HEK293T (cell line): ENCODE results near the gene GALC.

ENCODE experiments used
- CTCF ChIA-PET: fragments of 350-600 bp; formaldehyde crosslinking; extraction: SDS; loops from one replicate; lab custom pipeline; 2021; ENCODE audit warnings: antibody characterized with exemption, inconsistent platforms; lab: Yijun Ruan, JAX
- POLR2A ChIA-PET: fragments of 350-600 bp; formaldehyde crosslinking; extraction: SDS; loops from one replicate; lab custom pipeline; 2020; ENCODE audit warnings: antibody characterized with exemption, inconsistent platforms; lab: Yijun Ruan, JAX
- DNase-seq: peaks from one replicate; pipeline ENCODE4 v3.0.0; 2012; ENCODE audit warnings: mixed read lengths; ENCODE audit errors: extremely low spot score
- ARNT ChIP-seq: fragments of 450-650 bp; IDR thresholded peaks from 2 replicates; pipeline ENCODE4 v1.6.1; 2017; ENCODE audit warnings: mild to moderate bottlenecking
- BHLHE40 ChIP-seq: fragments of 450-650 bp; IDR thresholded peaks from 2 replicates; pipeline ENCODE4 v1.6.1; 2016; ENCODE audit warnings: mild to moderate bottlenecking, moderate library complexity, borderline replicate concordance
- CTBP1 ChIP-seq: fragments of 450-650 bp; IDR thresholded peaks from 2 replicates; pipeline ENCODE4 v1.6.1; 2016; ENCODE audit warnings: borderline replicate concordance
- ELF4 ChIP-seq: fragments of 450-650 bp; IDR thresholded peaks from 2 replicates; pipeline ENCODE4 v1.6.1; 2017; ENCODE audit warnings: antibody characterized with exemption
- FOXA1 ChIP-seq: fragments of 450-650 bp; IDR thresholded peaks from 2 replicates; pipeline ENCODE4 v1.6.1; 2016; ENCODE audit warnings: mild to moderate bottlenecking
- FOXK2 ChIP-seq: fragments of 450-650 bp; IDR thresholded peaks from 2 replicates; pipeline ENCODE4 v1.6.1; 2016; ENCODE audit warnings: mild to moderate bottlenecking
- FOXM1 ChIP-seq: fragments of 450-650 bp; IDR thresholded peaks from 2 replicates; pipeline ENCODE4 v1.6.1; 2017; ENCODE audit warnings: mild to moderate bottlenecking, borderline replicate concordance
- HDGF ChIP-seq: fragments of 450-650 bp; IDR thresholded peaks from 2 replicates; pipeline ENCODE4 v1.6.1; 2017; ENCODE audit warnings: antibody characterized with exemption, borderline replicate concordance
- L3MBTL2 ChIP-seq: fragments of 450-650 bp; conservative IDR thresholded peaks from 2 replicates; pipeline ENCODE4 v1.6.1; 2016; ENCODE audit warnings: mild to moderate bottlenecking
- LEF1 ChIP-seq: fragments of 450-650 bp; IDR thresholded peaks from 2 replicates; pipeline ENCODE4 v1.6.1; 2017; ENCODE audit warnings: mild to moderate bottlenecking, borderline replicate concordance
- NFRKB ChIP-seq: fragments of 450-650 bp; IDR thresholded peaks from 2 replicates; pipeline ENCODE4 v1.6.1; 2016; ENCODE audit warnings: mild to moderate bottlenecking, moderate library complexity
- SP1 ChIP-seq: fragments of 450-650 bp; IDR thresholded peaks from 2 replicates; pipeline ENCODE4 v1.6.1; 2017
- SUZ12 ChIP-seq: fragments of 450-650 bp; IDR thresholded peaks from 2 replicates; pipeline ENCODE4 v1.6.1; 2016; ENCODE audit warnings: mild to moderate bottlenecking
- TARDBP ChIP-seq: fragments of 450-650 bp; IDR thresholded peaks from 2 replicates; pipeline ENCODE4 v1.6.1; 2016
- ZNF384 ChIP-seq: fragments of 450-650 bp; IDR thresholded peaks from 2 replicates; pipeline ENCODE4 v1.6.1; 2016
- TF ChIP-seq, protein P1 (sequence below): fragments of 450-650 bp; IDR thresholded peaks from 2 replicates; pipeline ENCODE4 v1.6.1; 2016

Gene GALC

DNA sequence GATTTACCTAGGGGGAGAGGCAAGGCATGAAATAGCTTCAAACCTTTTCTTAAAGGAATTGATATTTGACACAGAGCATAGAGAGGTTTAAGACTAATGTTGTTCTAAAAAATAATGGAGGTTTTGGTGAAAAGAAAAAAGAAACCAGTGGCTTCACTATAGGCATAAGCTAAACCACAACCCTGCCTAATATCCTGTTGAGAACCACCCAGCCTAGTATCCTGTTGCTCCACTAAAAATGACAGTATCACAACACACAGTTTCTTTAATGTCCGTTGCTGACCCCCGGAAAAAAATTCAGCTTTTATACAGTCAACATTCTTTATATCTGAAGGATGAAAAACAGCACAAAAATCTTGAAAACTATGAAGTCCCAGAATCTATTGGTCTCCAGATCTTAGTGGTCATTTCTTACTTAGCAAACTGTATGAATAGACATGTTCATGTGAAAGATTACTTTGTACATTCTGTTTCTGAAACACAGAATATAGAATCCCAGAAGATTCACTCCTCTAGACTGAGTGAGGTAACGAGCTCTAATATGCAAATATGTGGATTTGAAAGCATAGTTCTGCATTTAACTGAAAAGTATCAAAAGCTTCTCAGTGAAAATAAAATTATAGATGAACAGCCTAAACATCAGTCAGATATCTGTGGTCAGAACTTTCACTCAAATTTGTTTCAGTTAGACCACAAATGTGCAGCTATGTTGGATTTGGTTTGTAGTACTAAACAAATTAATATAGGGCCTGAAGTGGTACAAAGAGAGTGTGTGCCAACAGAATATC, 40.5 kb downstream of the GALC start:
- no peak for DNase-seq

DNA sequence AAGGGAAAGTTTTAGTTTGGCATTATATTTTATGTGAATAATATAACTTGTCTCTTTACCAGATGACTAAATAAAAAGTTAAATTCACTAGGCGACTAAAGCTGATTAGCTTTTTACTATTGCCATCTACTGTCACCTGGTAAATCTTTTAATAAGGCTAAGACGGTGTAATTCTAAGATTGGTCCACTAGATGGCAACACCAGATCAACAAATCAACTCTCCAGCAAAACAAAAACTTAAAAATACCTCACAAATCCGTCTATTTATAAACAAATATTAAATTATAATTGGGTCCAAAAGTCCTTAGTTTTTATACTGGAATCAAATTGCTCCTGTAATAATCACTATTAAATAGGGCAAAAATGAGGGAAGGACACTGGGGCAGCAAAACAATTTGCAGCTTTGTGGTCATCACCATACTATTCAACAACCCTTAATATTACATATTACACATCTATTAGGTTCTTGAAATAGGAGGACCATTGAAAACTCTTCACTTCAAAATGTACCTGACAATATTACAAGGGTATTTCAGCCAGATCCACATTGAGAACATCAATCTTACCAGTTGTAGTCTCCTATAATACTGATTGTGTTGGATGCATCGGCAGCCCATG, 47.9 kb downstream of the GALC start:
- TF ChIP-seq ZNF384, result no peak
- TF ChIP-seq LEF1, result no peak
- TF ChIP-seq NFRKB, result no peak
- TF ChIP-seq, protein P1, sequence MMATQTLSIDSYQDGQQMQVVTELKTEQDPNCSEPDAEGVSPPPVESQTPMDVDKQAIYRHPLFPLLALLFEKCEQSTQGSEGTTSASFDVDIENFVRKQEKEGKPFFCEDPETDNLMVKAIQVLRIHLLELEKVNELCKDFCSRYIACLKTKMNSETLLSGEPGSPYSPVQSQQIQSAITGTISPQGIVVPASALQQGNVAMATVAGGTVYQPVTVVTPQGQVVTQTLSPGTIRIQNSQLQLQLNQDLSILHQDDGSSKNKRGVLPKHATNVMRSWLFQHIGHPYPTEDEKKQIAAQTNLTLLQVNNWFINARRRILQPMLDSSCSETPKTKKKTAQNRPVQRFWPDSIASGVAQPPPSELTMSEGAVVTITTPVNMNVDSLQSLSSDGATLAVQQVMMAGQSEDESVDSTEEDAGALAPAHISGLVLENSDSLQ, result no peak
- TF ChIP-seq CTBP1, result no peak
- no peak for TF ChIP-seq ELF4
- TF ChIP-seq FOXM1, result no peak
- TF ChIP-seq ARNT, result no peak
- ChIA-PET CTCF (interaction anchor here (0.7 to 1.8 kb wide), 6 partner anchors 10 to 249 kb away, joined by 3 to 7 read pairs (median 5); no protein-coding TSS in a partner anchor), POLR2A (no interaction called here)
- peak; percentile 9 for DNase-seq

More for the DNA sequence above, 40.5 kb downstream of the GALC start:
- CTCF ChIA-PET, result no interaction called here
- POLR2A ChIA-PET, result no interaction called here
- TF ChIP-seq BHLHE40 (no peak), SP1 (no peak)

DNA sequence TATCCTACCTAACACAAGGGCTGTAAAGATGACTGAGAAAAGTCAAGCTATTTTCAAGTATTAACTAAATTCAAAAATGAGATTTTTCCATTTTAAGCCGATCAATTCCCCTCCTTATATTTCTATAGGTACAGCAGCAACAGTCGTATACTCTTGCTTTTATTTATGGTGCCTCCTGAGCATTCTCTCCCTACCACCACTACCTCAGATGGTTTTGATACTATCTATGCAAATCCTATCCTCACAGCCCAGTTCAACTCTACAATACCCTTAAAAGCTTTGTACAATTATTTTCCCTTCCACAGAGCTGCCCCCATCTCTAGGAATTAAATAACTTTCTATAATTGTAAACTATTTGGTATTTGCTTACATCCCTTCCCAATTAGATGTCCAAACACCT, 52.1 kb downstream of the GALC start:
- CTCF ChIA-PET, result no interaction called here
- POLR2A ChIA-PET, result no interaction called here

DNA sequence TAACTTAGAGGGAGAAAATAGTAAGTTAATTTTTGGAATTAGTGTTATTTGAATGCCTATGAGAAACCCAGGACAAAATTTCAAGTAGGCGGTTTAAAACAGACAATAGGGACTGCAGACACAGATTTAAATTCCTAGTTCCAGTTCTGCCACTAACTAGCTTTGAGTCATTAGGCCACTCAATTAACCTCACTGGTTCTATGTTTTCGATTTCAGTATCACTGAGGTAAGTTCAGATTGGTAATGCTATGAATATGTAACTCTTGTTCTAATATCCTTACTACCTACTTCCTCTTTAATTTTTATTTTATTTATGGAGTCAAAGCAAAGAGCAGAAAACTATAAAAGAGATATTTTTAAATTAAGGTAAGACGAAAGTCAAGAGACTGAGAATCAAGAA, 52.6 kb downstream of the GALC start:
- DNase-seq, result no peak
- CTCF ChIA-PET, result interaction anchor here (0.6 kb wide), 1 partner anchor 73 kb away, joined by 3 read pairs; no protein-coding TSS in a partner anchor
- TF ChIP-seq ZNF384, result no peak
- no peak for TF ChIP-seq FOXK2
- no peak for TF ChIP-seq HDGF
- TF ChIP-seq SP1, result no peak
- TF ChIP-seq SUZ12, result no peak
- TF ChIP-seq ARNT, result no peak
- TF ChIP-seq L3MBTL2, result no peak
- TF ChIP-seq FOXA1, result no peak
- TF ChIP-seq LEF1, result no peak
- no peak for TF ChIP-seq FOXM1
- TF ChIP-seq, protein P1, result no peak
- no peak for TF ChIP-seq ELF4
- no peak for TF ChIP-seq TARDBP
- TF ChIP-seq NFRKB, result no peak
- TF ChIP-seq BHLHE40, result no peak
- no peak for TF ChIP-seq CTBP1
- POLR2A ChIA-PET, result no interaction called here

More for the DNA sequence above, 52.1 kb downstream of the GALC start:
- no peak for DNase-seq
- TF ChIP-seq FOXA1, result no peak
- TF ChIP-seq FOXK2, result no peak
- no peak for TF ChIP-seq ELF4
- no peak for TF ChIP-seq SUZ12
- no peak for TF ChIP-seq ARNT
- TF ChIP-seq NFRKB, result no peak
- TF ChIP-seq, protein P1, result no peak
- TF ChIP-seq HDGF, result no peak
- TF ChIP-seq FOXM1, result no peak
- no peak for TF ChIP-seq BHLHE40

DNA sequence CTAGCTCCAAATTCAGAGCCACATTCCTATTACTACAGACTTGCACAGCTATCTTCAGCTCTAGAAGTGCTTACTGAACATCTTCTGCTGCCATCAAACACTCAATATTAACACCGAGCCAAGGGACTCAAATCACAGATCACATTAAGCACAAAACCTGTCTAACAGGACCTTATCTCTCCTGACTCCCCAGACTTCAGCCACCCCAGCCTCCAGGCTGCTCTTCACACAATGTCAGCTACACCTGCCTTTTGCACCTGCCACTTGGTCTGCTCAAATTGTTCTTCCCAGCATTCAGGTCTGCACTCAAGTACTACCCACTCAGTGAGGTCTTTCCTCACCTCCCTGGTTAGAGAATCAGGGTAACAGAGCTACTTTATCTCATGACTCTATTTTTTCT, 57.1 kb downstream of the GALC start:
- ChIA-PET POLR2A (no interaction called here), CTCF (interaction anchor here (0.6 to 0.9 kb wide), 2 partner anchors 9 to 529 kb away, joined by 4 to 6 read pairs; no protein-coding TSS in a partner anchor)
- DNase-seq, result no peak
- TF ChIP-seq FOXK2 (no peak), NFRKB (no peak), BHLHE40 (no peak), FOXA1 (no peak), FOXM1 (no peak), LEF1 (no peak), CTBP1 (no peak)

DNA sequence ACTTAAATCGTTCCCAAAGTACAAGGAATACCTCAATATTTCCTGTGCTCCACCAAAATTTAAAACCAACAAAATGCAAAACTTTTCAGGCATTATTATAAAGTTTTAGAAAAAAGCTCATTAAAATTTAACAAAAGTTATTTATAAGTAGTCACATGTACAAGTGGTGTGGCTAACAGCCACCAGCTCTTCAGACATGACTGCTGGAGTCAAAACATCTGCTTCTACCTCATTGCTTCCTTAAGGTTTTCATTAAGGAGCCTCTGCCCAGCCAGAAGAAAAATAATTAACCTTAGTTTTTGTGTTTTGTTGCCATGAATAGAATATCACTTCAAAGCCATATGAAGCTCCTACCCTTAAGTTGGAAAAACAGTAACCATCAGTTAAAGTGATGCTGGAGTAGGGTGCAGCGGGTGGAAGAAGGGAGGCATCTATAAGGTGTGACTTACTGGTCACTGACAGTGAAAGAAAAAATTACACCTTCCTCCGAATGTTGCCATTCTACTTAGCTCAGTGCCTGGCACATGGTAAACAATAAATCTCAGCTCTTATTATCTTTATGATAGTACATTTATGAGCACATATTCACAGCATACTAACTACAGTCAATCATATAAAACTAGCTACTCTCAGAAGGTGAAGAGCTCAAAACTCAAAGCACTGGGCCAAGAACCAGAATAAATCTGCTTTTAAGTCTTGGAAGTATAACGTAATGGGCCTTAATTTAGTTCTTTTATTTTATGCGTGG, 57.7 kb downstream of the GALC start:
- ChIA-PET CTCF (interaction anchor here (0.6 to 0.9 kb wide), 2 partner anchors 10 to 530 kb away, joined by 4 to 6 read pairs; no protein-coding TSS in a partner anchor), POLR2A (no interaction called here)
- no peak for TF ChIP-seq SUZ12
- TF ChIP-seq FOXM1, result no peak
- TF ChIP-seq ELF4, result no peak
- no peak for TF ChIP-seq CTBP1
- no peak for TF ChIP-seq TARDBP
- TF ChIP-seq, protein P1, result no peak
- no peak for DNase-seq
